Measurements from ENCODE around the gene ADAMTS9. TPM values are rescaled to one million over a fixed set of nuclear protein-coding genes. Genes with fewer than 3 reads are reported as not detected.

Gene ADAMTS9
- total and polyA plus RNA-seq, 2 of the 13 experiments (the other 11 are each of a cell fraction or from before 2014, with no cell fraction given) = 0.02 to 0.09 TPM

GRCh38 chr3:64687086-64687780 lies 567 bp downstream of the ADAMTS9 start:
- TF ChIP-seq ZNF800 (CRISPR knock-in tag; IDR thresholded peaks at IDR 0.05) = peak; percentile 41; the same call in 1 of the 2 replicates
- no peak for TF ChIP-seq SNRNP70 (IDR thresholded peaks at IDR 0.05; ENCODE audit: low read depth, low read length)
- no peak for TF ChIP-seq EZH2 (conservative IDR thresholded peaks at IDR 0.05; ENCODE audit: low read depth, low read length)
- 0 out of 2 replicates have a peak, but pooled peaks have one; percentile 10 for TF ChIP-seq CBX2 (IDR thresholded peaks at IDR 0.05; ENCODE audit: low read depth, low read length)
- no peak for TF ChIP-seq CBX2 (CRISPR knock-in tag; IDR thresholded peaks at IDR 0.05; ENCODE audit: low read depth)
- no peak for TF ChIP-seq ZNF674 (CRISPR knock-in tag; IDR thresholded peaks at IDR 0.05; ENCODE audit: low read depth)
- no peak for TF ChIP-seq SMAD3 (CRISPR knock-in tag; IDR thresholded peaks at IDR 0.05)
- no peak for TF ChIP-seq ZNF576 (CRISPR knock-in tag; IDR thresholded peaks at IDR 0.05)
- TF ChIP-seq HNRNPH1 (optimal IDR thresholded peaks at IDR 0.05; ENCODE audit: low read depth, low read length) = no peak
- no peak for TF ChIP-seq ZNF569 (CRISPR knock-in tag; IDR thresholded peaks at IDR 0.05; ENCODE audit: borderline replicate concordance)
- no peak for TF ChIP-seq ESRRA (CRISPR knock-in tag; IDR thresholded peaks at IDR 0.05; ENCODE audit: low read depth)
- no peak for TF ChIP-seq MAFG (CRISPR knock-in tag; IDR thresholded peaks at IDR 0.05)
- no peak for TF ChIP-seq ZNF383 (CRISPR knock-in tag; IDR thresholded peaks at IDR 0.05; ENCODE audit: borderline replicate concordance)
- Histone ChIP-seq H3K4me3 (replicated peaks in 1 of 3; ENCODE audit: insufficient read depth in 1 of 3, low read depth in 2 of 3, low read length in 3 of 3) (peak overlapping the region in 1 of 3 experiments; percentile 50; a peak in 1 of 6 replicates), H2AFZ (ENCODE audit: low read length) (no peak overlapping the region), H4K20me1 (ENCODE audit: insufficient read depth, low read length) (no peaks in the 10 kb centered on the region), H3K9ac (ENCODE audit: insufficient read depth, low read depth, low read length) (no peak overlapping the region), H3K27ac (ENCODE audit: extremely low read length, insufficient read depth, low read length) (no peak overlapping the region), H3K36me3 (replicated peaks in 1 of 2; ENCODE audit: control insufficient read depth in 1 of 2, insufficient read depth in 2 of 2, low read length in 2 of 2) (no peaks in the 10 kb centered on the region), H3K9me3 (ENCODE audit: low read length) (no peaks in the 10 kb centered on the region), H3K27me3 (ENCODE audit: control insufficient read depth in 1 of 2, insufficient read depth in 2 of 2, low read length in 2 of 2) (peaks cover 8 to 45% of the 10 kb centered on the region in 2 experiments; a peak in 4 of 5 replicates), H3K4me1 (ENCODE audit: insufficient read depth, low read length) (0 out of 2 replicates have a peak, but pooled peaks cover 17% of the 10 kb centered on the region), H3K79me2 (ENCODE audit: insufficient read depth, low read length) (no peaks in the 10 kb centered on the region), H3K4me2 (ENCODE audit: low read depth, low read length) (peak overlapping the region; percentile 78; the same call in 1 of the 2 replicates)
- in situ Hi-C loops (cut with HindIII; ENCODE audit: extremely low pct_ligation_motif_present, low pct_unique_long_range_greater_than_20kb) = no loop called here
- intact Hi-C loops (cut with micrococcal nuclease; ENCODE audit: unreplicated experiment) = no loop called here
- ChIA-PET CTCF (ENCODE audit: low intra/inter-chr PET ratio, low total read pairs) (no interaction called here), POLR2A (no interaction called here)
- DNase-seq (ENCODE audit: low spot score) = no peak
- peak; percentile 9; the same call in 2 of the 3 replicates for ATAC-seq
- no TSS peak for BruUV-seq (replicated peaks)
- FAIRE-seq = no peak
- under 1% methylated on average over 6 of the region's 42 CpGs for WGBS (ENCODE audit: low lambda C conversion rate)
